ENCODE results near the gene AKIP1.

AKIP1 gene

GRCh38 chr11:8941341-8942103 is 30.5 kb downstream of the AKIP1 start:
- TF ChIP-seq CTCF (IDR thresholded peaks at IDR 0.05; ENCODE audit: control insufficient read depth, extremely low read depth, insufficient read depth) = no peak
- no peak for DNase-seq (ENCODE audit: low read depth)
- H3K4me3 ChIP-seq (ENCODE audit: low read depth, low read length) = no peak overlapping the region

GRCh38 chr11:8942518-8943066 is 31.6 kb downstream of the AKIP1 start, which contains the start of gene ASCL3:
Gene ASCL3, minus strand, starts transcription at chr11:8943016. Its CDS starts 4,855 bp downstream, at chr11:8938161.
- no peak within 1 kb of the TSS for H3K4me3 ChIP-seq (ENCODE audit: low read depth, low read length)
- no peak for DNase-seq (ENCODE audit: low read depth)
- TF ChIP-seq CTCF (IDR thresholded peaks at IDR 0.05; ENCODE audit: control insufficient read depth, extremely low read depth, insufficient read depth) = no peak

- no peak overlapping the region for H3K4me3 ChIP-seq (ENCODE audit: low read depth, low read length)
- TF ChIP-seq CTCF (IDR thresholded peaks at IDR 0.05; ENCODE audit: control insufficient read depth, extremely low read depth, insufficient read depth) = no peak
- DNase-seq (ENCODE audit: low read depth) = no peak
Measured at GRCh38 chr11:8947230-8947943, 36.4 kb downstream of the AKIP1 start.

GRCh38 chr11:8948886-8949285 is 37.9 kb downstream of the AKIP1 start:
- no peak overlapping the region for H3K4me3 ChIP-seq (ENCODE audit: low read depth, low read length)
- no peak for DNase-seq (ENCODE audit: low read depth)
- TF ChIP-seq CTCF (IDR thresholded peaks at IDR 0.05; ENCODE audit: control insufficient read depth, extremely low read depth, insufficient read depth) = no peak

- no peak for TF ChIP-seq CTCF (IDR thresholded peaks at IDR 0.05; ENCODE audit: control insufficient read depth, extremely low read depth, insufficient read depth)
- H3K4me3 ChIP-seq (ENCODE audit: low read depth, low read length) = no peak overlapping the region
- DNase-seq (ENCODE audit: low read depth) = no peak
Measured at GRCh38 chr11:8956860-8957259, 45.9 kb downstream of the AKIP1 start.

GRCh38 chr11:8959546-8960166 is 48.7 kb downstream of the AKIP1 start:
- DNase-seq (ENCODE audit: low read depth) = peak; percentile 69
- peak; percentile 75 for TF ChIP-seq CTCF (IDR thresholded peaks at IDR 0.05; ENCODE audit: control insufficient read depth, extremely low read depth, insufficient read depth)
- H3K4me3 ChIP-seq (ENCODE audit: low read depth, low read length) = no peak overlapping the region

Data from LNCaP clone FGC (cell line).